Measurements from ENCODE around the gene GALNT15.

DNA sequence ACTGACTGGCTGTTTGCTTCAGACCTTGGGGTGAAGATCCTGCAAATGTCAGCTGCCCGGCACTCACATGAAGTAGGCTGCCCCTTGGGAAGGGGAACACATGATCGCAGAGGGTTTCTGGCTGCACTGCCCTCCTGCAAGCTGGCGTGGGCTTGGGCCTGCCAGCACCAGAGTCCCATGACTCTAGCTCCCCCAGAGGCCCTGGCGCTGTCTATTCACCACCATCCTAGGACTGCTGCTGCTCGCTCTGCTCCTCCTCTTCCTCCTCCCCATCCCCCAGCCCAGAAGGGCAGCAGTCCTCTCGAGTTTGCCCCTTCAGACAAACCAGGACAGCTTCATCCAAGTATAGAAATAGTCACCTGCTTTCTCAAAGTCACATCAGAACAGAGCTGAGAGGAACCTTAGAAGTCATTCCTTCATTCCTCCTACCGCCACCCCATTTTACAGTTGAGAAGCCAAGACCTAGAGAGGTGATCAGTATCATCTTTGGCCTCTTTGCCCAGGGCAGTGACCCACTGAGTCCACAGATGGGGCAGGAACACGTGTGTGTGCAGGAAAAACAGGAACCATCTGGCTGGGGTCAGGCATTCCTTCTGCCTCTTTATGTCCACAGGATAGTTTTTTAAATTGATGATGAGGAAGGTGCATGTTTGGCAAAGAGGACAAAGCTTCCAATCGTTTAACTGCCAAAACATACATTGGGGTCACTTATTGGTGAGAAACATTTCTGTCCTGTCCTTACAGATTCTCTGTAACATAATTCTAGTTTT, 77.0 kb downstream of the GALNT15 start:
- TF ChIP-seq NRF1 (IDR thresholded peaks at IDR 0.05; ENCODE audit: low read depth, low read length): no peak
- TF ChIP-seq, protein P1, sequence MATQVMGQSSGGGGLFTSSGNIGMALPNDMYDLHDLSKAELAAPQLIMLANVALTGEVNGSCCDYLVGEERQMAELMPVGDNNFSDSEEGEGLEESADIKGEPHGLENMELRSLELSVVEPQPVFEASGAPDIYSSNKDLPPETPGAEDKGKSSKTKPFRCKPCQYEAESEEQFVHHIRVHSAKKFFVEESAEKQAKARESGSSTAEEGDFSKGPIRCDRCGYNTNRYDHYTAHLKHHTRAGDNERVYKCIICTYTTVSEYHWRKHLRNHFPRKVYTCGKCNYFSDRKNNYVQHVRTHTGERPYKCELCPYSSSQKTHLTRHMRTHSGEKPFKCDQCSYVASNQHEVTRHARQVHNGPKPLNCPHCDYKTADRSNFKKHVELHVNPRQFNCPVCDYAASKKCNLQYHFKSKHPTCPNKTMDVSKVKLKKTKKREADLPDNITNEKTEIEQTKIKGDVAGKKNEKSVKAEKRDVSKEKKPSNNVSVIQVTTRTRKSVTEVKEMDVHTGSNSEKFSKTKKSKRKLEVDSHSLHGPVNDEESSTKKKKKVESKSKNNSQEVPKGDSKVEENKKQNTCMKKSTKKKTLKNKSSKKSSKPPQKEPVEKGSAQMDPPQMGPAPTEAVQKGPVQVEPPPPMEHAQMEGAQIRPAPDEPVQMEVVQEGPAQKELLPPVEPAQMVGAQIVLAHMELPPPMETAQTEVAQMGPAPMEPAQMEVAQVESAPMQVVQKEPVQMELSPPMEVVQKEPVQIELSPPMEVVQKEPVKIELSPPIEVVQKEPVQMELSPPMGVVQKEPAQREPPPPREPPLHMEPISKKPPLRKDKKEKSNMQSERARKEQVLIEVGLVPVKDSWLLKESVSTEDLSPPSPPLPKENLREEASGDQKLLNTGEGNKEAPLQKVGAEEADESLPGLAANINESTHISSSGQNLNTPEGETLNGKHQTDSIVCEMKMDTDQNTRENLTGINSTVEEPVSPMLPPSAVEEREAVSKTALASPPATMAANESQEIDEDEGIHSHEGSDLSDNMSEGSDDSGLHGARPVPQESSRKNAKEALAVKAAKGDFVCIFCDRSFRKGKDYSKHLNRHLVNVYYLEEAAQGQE (IDR thresholded peaks at IDR 0.05; ENCODE audit: low read depth, low read length): no peak
- TF ChIP-seq, protein P2, sequence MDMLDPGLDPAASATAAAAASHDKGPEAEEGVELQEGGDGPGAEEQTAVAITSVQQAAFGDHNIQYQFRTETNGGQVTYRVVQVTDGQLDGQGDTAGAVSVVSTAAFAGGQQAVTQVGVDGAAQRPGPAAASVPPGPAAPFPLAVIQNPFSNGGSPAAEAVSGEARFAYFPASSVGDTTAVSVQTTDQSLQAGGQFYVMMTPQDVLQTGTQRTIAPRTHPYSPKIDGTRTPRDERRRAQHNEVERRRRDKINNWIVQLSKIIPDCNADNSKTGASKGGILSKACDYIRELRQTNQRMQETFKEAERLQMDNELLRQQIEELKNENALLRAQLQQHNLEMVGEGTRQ (IDR thresholded peaks at IDR 0.05; ENCODE audit: borderline replicate concordance, low read depth, low read length): no peak
- TF ChIP-seq, protein P3, sequence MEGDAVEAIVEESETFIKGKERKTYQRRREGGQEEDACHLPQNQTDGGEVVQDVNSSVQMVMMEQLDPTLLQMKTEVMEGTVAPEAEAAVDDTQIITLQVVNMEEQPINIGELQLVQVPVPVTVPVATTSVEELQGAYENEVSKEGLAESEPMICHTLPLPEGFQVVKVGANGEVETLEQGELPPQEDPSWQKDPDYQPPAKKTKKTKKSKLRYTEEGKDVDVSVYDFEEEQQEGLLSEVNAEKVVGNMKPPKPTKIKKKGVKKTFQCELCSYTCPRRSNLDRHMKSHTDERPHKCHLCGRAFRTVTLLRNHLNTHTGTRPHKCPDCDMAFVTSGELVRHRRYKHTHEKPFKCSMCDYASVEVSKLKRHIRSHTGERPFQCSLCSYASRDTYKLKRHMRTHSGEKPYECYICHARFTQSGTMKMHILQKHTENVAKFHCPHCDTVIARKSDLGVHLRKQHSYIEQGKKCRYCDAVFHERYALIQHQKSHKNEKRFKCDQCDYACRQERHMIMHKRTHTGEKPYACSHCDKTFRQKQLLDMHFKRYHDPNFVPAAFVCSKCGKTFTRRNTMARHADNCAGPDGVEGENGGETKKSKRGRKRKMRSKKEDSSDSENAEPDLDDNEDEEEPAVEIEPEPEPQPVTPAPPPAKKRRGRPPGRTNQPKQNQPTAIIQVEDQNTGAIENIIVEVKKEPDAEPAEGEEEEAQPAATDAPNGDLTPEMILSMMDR (IDR thresholded peaks at IDR 0.05): no peak
